ENCODE results near the gene MORN1. TPM values are rescaled to one million over a fixed set of nuclear protein-coding genes. Genes with fewer than 3 reads are reported as not detected.

The MORN1 gene
- total and polyA plus RNA-seq, 8 donors = 4.7 to 9.3 (median 5.3) TPM

DNA sequence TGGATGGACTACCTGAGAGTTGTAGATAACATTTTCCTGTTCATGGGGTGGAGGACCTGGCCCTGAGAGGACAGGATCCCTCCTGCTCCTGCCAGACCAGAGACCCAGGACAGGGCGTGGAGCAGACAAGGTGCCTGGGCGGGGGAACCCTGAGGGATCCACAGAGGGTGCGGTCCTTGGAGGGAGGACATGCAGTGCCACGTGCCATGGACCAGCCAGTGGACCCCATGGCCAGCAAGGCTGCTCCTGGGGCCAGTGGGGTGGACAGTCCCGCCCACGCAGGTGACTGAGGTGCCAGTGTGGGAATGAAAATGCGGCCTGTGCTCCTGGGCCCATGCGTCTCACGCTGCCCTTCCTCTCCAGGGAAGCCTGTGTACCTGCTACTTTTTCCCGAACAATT lies 3.9 kb upstream of the MORN1 start:
- peaks cover 0 to 37% (median 23%) of the 10 kb centered on the region in 3 donors for H3K36me3 ChIP-seq
- no peaks in the 10 kb centered on the region for H3K9me3 ChIP-seq
- DNase-seq (no peak), ATAC-seq (no peak), FAIRE-seq (no peak)
- no peaks in the 10 kb centered on the region for H3K27me3 ChIP-seq
- 80 to 94% methylated on average over 10 of the region's 10 CpGs for WGBS, 2 donors
- intact Hi-C loops (cut with DNase I) = no loop called here
- peaks cover 16 to 26% (median 25%) of the 10 kb centered on the region in 3 donors for H3K4me1 ChIP-seq
- H3K4me3 ChIP-seq = no peak overlapping the region
- TF ChIP-seq, protein P1, sequence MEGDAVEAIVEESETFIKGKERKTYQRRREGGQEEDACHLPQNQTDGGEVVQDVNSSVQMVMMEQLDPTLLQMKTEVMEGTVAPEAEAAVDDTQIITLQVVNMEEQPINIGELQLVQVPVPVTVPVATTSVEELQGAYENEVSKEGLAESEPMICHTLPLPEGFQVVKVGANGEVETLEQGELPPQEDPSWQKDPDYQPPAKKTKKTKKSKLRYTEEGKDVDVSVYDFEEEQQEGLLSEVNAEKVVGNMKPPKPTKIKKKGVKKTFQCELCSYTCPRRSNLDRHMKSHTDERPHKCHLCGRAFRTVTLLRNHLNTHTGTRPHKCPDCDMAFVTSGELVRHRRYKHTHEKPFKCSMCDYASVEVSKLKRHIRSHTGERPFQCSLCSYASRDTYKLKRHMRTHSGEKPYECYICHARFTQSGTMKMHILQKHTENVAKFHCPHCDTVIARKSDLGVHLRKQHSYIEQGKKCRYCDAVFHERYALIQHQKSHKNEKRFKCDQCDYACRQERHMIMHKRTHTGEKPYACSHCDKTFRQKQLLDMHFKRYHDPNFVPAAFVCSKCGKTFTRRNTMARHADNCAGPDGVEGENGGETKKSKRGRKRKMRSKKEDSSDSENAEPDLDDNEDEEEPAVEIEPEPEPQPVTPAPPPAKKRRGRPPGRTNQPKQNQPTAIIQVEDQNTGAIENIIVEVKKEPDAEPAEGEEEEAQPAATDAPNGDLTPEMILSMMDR (IDR thresholded peaks at IDR 0.05) = no peak
- no peak overlapping the region for H3K27ac ChIP-seq

DNA sequence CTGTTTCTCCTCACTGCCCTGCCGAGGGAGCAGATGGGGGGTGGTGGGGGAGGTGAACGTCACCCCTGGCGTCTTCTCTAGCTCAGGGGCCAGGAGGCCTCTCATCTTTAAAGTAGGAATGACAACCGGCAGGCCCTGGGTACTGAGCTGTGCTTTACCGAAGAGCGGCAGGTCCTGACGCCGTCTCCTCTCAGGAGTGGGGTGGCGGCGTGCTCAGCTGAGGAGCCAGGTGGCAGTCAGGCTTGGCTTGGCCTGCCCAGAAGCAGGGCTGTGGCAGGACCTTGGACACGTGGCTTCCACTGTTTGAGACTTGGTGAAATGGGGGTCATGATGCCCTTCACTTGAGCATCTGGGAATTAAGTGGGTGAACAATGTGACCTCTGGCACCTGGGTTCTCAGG lies 3.4 kb upstream of the MORN1 start:
- DNase-seq (no peak), FAIRE-seq (no peak), ATAC-seq (no peak)
- Histone ChIP-seq H3K27ac (no peak overlapping the region), H3K27me3 (no peaks in the 10 kb centered on the region), H3K9me3 (no peaks in the 10 kb centered on the region), H3K4me3 (no peak overlapping the region), H3K36me3 (peaks cover 0 to 32% (median 18%) of the 10 kb centered on the region in 3 donors), H3K4me1 (peaks cover 17 to 28% (median 25%) of the 10 kb centered on the region in 3 donors)
- 53 to 61% methylated on average over 11 of the region's 11 CpGs for WGBS, 2 donors
- TF ChIP-seq, protein P1 (IDR thresholded peaks at IDR 0.05) = no peak
- intact Hi-C loops (cut with DNase I) = no loop called here

DNA sequence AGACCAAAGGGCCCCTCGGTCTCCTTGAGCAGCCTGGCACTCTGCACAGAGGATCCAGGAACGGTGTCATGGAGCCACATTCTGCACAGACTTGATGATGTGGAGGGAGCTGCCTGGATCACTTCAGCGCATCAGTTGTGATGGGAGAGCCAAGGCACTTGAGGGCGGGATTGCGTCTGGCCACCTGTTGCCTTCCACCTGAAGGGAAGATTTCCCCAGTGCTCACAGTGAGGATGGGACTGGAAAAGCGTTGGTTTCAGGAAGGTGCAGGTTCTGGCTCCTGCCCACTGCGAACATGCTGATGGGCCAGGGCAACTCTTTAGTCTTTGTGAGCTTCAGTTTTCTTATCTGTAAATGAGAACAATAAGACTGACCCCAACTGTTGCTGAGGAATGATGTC lies 2.9 kb upstream of the MORN1 start:
- Histone ChIP-seq H3K36me3 (peaks cover 0 to 27% (median 16%) of the 10 kb centered on the region in 3 donors), H3K4me3 (no peak overlapping the region), H3K4me1 (peaks cover 17 to 28% (median 25%) of the 10 kb centered on the region in 3 donors), H3K9me3 (no peaks in the 10 kb centered on the region), H3K27ac (no peak overlapping the region), H3K27me3 (no peaks in the 10 kb centered on the region)
- intact Hi-C loops (cut with DNase I) = no loop called here
- FAIRE-seq = no peak
- TF ChIP-seq, protein P1 (IDR thresholded peaks at IDR 0.05) = no peak
- DNase-seq = peak in 2 of 6 donors; percentile 25 to 31
- WGBS, 2 donors = 80 to 82% methylated on average over 7 of the region's 7 CpGs
- no peak for ATAC-seq

DNA sequence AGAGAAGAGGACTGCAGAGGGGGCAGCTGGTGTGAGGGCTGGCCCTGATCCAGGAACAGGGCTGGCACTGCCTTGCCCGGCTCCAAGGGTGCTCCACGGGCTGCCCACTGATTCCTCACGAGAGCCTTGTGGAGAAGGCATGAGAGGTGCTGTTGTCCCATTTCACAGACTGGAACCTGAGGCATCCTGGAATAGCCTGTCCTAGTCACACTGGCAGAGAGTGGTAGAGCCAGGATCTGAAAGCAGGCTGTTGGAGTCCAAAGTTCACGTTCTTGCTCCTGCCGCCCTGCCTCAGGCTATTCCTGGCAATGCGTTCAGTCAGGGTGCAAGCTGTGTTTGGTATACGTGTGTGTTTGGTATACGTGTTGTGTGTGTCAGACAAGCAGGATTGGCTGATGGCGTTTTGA lies 2.1 kb upstream of the MORN1 start:
- Histone ChIP-seq H3K4me3 (peak overlapping the region in 1 of 4 donors; percentile 76), H3K36me3 (peaks cover 0 to 21% (median 16%) of the 10 kb centered on the region in 3 donors), H3K9me3 (no peaks in the 10 kb centered on the region), H3K4me1 (peaks cover 17 to 28% (median 25%) of the 10 kb centered on the region in 3 donors), H3K27ac (peak overlapping the region in 1 of 4 donors; percentile 37), H3K27me3 (no peaks in the 10 kb centered on the region)
- peak in 5 of 6 donors; percentile 47 to 66 (median 55) for DNase-seq
- ATAC-seq = peak in 3 of 4 donors; percentile 18 to 23 (median 19)
- TF ChIP-seq, protein P1 (IDR thresholded peaks at IDR 0.05) = no peak
- no peak for FAIRE-seq
- intact Hi-C loops (cut with DNase I) = no loop called here
- 22 to 34% methylated on average over 9 of the region's 9 CpGs for WGBS, 2 donors

DNA sequence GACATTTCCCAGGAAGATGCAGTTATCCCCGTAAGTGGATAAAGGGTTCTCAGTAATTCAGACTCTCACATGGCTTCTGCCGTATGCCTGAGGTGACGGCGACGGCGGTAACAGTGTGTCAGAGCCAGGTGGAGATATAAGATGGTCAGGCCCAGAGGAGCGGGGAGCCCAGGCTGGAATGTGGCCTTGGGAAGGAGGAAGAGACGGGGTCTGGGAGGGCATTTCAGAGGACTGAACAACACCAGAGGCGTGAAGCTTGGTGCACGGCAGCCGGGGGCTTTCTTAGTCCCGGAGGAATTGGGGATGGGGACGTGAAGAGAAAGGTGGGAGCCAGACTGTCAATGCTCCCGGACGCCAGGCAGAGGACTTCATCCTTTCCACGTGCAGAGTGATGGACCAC lies 1.3 kb upstream of the MORN1 start:
- ATAC-seq (no peak), FAIRE-seq (no peak), DNase-seq (peak in 2 of 6 donors; percentile 27 to 62)
- H3K4me1 ChIP-seq = peaks cover 17 to 28% (median 25%) of the 10 kb centered on the region in 3 donors
- intact Hi-C loops (cut with DNase I) = no loop called here
- H3K4me3 ChIP-seq = peak overlapping the region; percentile 76 to 99 (median 90)
- H3K27me3 ChIP-seq = no peaks in the 10 kb centered on the region
- H3K9me3 ChIP-seq = no peaks in the 10 kb centered on the region
- H3K36me3 ChIP-seq = peaks cover 0 to 16% (median 12%) of the 10 kb centered on the region in 3 donors
- H3K27ac ChIP-seq = peak overlapping the region in 2 of 4 donors; percentile 82 to 85
- TF ChIP-seq, protein P1 (IDR thresholded peaks at IDR 0.05) = no peak
- 15 to 16% methylated on average over 16 of the region's 16 CpGs for WGBS, 2 donors

Data from pancreas (tissue), 10 donors.